ENCODE results near the gene KIF6. TPM values are rescaled to one million over a fixed set of nuclear protein-coding genes. Genes with fewer than 3 reads are reported as not detected.

KIF6 gene
- total and polyA plus RNA-seq, 2 of the 8 experiments (the other 6 are each of a cell fraction or from before 2014, with no cell fraction given), result 0.53 to 0.65 TPM

GRCh38 chr6:39725632-39725997 lies 407 bp upstream of the KIF6 start:
- no peak overlapping the region for H3K14ac ChIP-seq (ENCODE audit: insufficient read length)
- no peak overlapping the region for H3K18ac ChIP-seq (ENCODE audit: extremely low read depth, low read length)
- ChIA-PET POLR2A (ENCODE audit: partially characterized antibody) (no interaction called here), CTCF (ENCODE audit: partially characterized antibody) (interaction anchor here (0.7 kb wide), 1 partner anchor 140 kb away, joined by 3 read pairs; no protein-coding TSS in a partner anchor)
- no peak overlapping the region for H4K91ac ChIP-seq (replicated peaks; ENCODE audit: insufficient read length, low read length)
- peak overlapping the region in 1 of 4 experiments; percentile 78; a peak in 1 of 8 replicates for H3K4me3 ChIP-seq (ENCODE audit: extremely low read depth in 1 of 4, insufficient read depth in 2 of 4, low read depth in 3 of 4, low read length in 4 of 4)
- H3K23me2 ChIP-seq (ENCODE audit: low read depth, low read length), result peaks cover 3% of the 10 kb centered on the region; the same call in 1 of the 2 replicates
- no peak overlapping the region for H4K5ac ChIP-seq (ENCODE audit: insufficient read length, low read depth, low read length)
- DNase-seq (ENCODE audit: low read depth in 1 of 2, low spot score in 2 of 2) (no peak), FAIRE-seq (no peak)
- H3K36me3 ChIP-seq (ENCODE audit: control insufficient read depth in 2 of 4, insufficient read depth in 4 of 4, low read length in 3 of 4), result no peaks in the 10 kb centered on the region
- H2AFZ ChIP-seq (ENCODE audit: low read length), result peak overlapping the region; percentile 90; the same call in 1 of the 2 replicates
- H2AK5ac ChIP-seq (ENCODE audit: low read depth, low read length), result no peak overlapping the region
- H3K27me3 ChIP-seq (replicated peaks in 1 of 4; ENCODE audit: control insufficient read depth in 3 of 4, extremely low read depth in 1 of 4, insufficient read depth in 3 of 4, low read length in 3 of 4), result no peaks in the 10 kb centered on the region
- no peak overlapping the region for H3K23ac ChIP-seq (ENCODE audit: insufficient read length)
- H3K79me2 ChIP-seq (ENCODE audit: control insufficient read depth in 1 of 2, insufficient read depth in 2 of 2, low read length in 2 of 2), result no peaks in the 10 kb centered on the region
- H3K4me2 ChIP-seq (ENCODE audit: insufficient read depth in 1 of 2, low read depth in 2 of 2, low read length in 2 of 2), result peak overlapping the region; percentile 15 to 89
- TF ChIP-seq KDM5A (IDR thresholded peaks at IDR 0.05; ENCODE audit: low read length), result no peak
- TF ChIP-seq KDM1A (IDR thresholded peaks at IDR 0.05; ENCODE audit: borderline replicate concordance, low read length), result peak; percentile 89
- H3K4ac ChIP-seq (replicated peaks; ENCODE audit: insufficient read length, low read depth, low read length), result no peak overlapping the region
- H2BK20ac ChIP-seq (ENCODE audit: low read length), result no peak overlapping the region
- no peak overlapping the region for H2BK5ac ChIP-seq (ENCODE audit: low read depth, low read length)
- no peak overlapping the region for H2BK120ac ChIP-seq (replicated peaks; ENCODE audit: low read depth, low read length)
- H3K4me1 ChIP-seq (replicated peaks in 1 of 4; ENCODE audit: control insufficient read depth in 3 of 4, insufficient read depth in 4 of 4, low read length in 3 of 4), result peaks cover 0 to 6% (median 0%) of the 10 kb centered on the region in 4 experiments; a peak in 2 of 7 replicates
- no peak overlapping the region for H2BK12ac ChIP-seq (ENCODE audit: low read depth, low read length)
- no peak overlapping the region for H3K56ac ChIP-seq (replicated peaks; ENCODE audit: insufficient read length, low read depth, low read length)
- H4K8ac ChIP-seq (ENCODE audit: extremely low read depth, insufficient read depth, low read length), result no peak overlapping the region
- H3K27ac ChIP-seq (ENCODE audit: low read depth, low read length), result no peak overlapping the region
- no peak overlapping the region; the same call in 1 of the 2 replicates for H2BK15ac ChIP-seq (ENCODE audit: low read length)
- H3K79me1 ChIP-seq (ENCODE audit: low read depth, low read length), result no peaks in the 10 kb centered on the region
- no peaks in the 10 kb centered on the region for H3K9me3 ChIP-seq (ENCODE audit: insufficient read depth in 2 of 2, low read depth in 1 of 2, low read length in 1 of 2)
- H4K20me1 ChIP-seq (replicated peaks in 1 of 2; ENCODE audit: control insufficient read depth in 1 of 2, insufficient read depth in 2 of 2, low read length in 2 of 2), result no peaks in the 10 kb centered on the region
- 70% methylated on average over 14 of the region's 14 CpGs; no CpG with 5 or more reads in 1 of the 2 experiments for WGBS, 2 experiments (ENCODE audit: extremely low coverage in 1 of 2, insufficient coverage in 1 of 2, insufficient read length in 1 of 2, insufficient replicate concordance in 2 of 2, low coverage in 1 of 2, low lambda C conversion rate in 2 of 2, missing lambda C conversion rate in 1 of 2)
- no peak overlapping the region for H3K9ac ChIP-seq (replicated peaks in 1 of 4; ENCODE audit: extremely low read depth in 1 of 4, low read depth in 3 of 4, low read length in 3 of 4)

Measured in H1 (cell line).